HT-29 (cell line): ENCODE measurements around the gene NRXN3. TPM values are rescaled to one million over a fixed set of nuclear protein-coding genes. Genes with fewer than 3 reads are reported as not detected.

Experiments used
- DNase-seq: peaks from one replicate; pipeline ENCODE4 v3.0.0-alpha.2; 2015; ENCODE audit warnings: low spot score
- total RNA-seq: library from RNA; depleted of rRNA; stranded (reverse); fragments of >200 nt; shearing (Covaris generic); gene quantifications from 2 replicates; pipeline ENCODE4 v1.2.3, GENCODE V29; 2014

NRXN3 gene
- total RNA-seq, 1 experiment from 2014 or later, result not detected

- no peak for DNase-seq
Measured at GRCh38 chr14:78790271-78790670, 620.1 kb downstream of the NRXN3 start.

- DNase-seq, result no peak
Measured at GRCh38 chr14:78798757-78799156, 628.6 kb downstream of the NRXN3 start.

- no peak for DNase-seq
Measured at GRCh38 chr14:78805570-78805969, 635.4 kb downstream of the NRXN3 start.

GRCh38 chr14:78823035-78823434 lies 652.9 kb downstream of the NRXN3 start:
- no peak for DNase-seq

- no peak for DNase-seq
Measured at GRCh38 chr14:78823516-78823915, 653.3 kb downstream of the NRXN3 start.

GRCh38 chr14:78829274-78829673 lies 659.1 kb downstream of the NRXN3 start:
- DNase-seq, result no peak

GRCh38 chr14:78834766-78835451 lies 664.7 kb downstream of the NRXN3 start:
- no peak for DNase-seq

- no peak for DNase-seq
Measured at GRCh38 chr14:78835909-78836308, 665.7 kb downstream of the NRXN3 start.

GRCh38 chr14:78836777-78837176 lies 666.6 kb downstream of the NRXN3 start:
- DNase-seq, result peak; percentile 61

GRCh38 chr14:78838959-78839358 lies 668.8 kb downstream of the NRXN3 start:
- no peak for DNase-seq

GRCh38 chr14:78840898-78841297 lies 670.7 kb downstream of the NRXN3 start:
- no peak for DNase-seq

GRCh38 chr14:78847801-78848200 lies 677.6 kb downstream of the NRXN3 start:
- no peak for DNase-seq

- DNase-seq, result peak; percentile 38
Measured at GRCh38 chr14:78848234-78848820, 678.2 kb downstream of the NRXN3 start.

GRCh38 chr14:78849952-78850351 lies 679.8 kb downstream of the NRXN3 start:
- no peak for DNase-seq

GRCh38 chr14:78851189-78851588 lies 681.0 kb downstream of the NRXN3 start:
- DNase-seq, result no peak

- no peak for DNase-seq
Measured at GRCh38 chr14:78852040-78852439, 681.9 kb downstream of the NRXN3 start.

GRCh38 chr14:78857974-78858373 lies 687.8 kb downstream of the NRXN3 start:
- no peak for DNase-seq

- peak; percentile 12 for DNase-seq
Measured at GRCh38 chr14:78863143-78863542, 693.0 kb downstream of the NRXN3 start.

- no peak for DNase-seq
Measured at GRCh38 chr14:78872837-78873236, 702.7 kb downstream of the NRXN3 start.

GRCh38 chr14:78873581-78873980 lies 703.4 kb downstream of the NRXN3 start:
- DNase-seq, result no peak

GRCh38 chr14:78875049-78875448 lies 704.9 kb downstream of the NRXN3 start:
- DNase-seq, result no peak

- no peak for DNase-seq
Measured at GRCh38 chr14:78885884-78886283, 715.7 kb downstream of the NRXN3 start.

GRCh38 chr14:78897443-78897842 lies 727.3 kb downstream of the NRXN3 start:
- no peak for DNase-seq
